ENCODE results near the gene OSTC.

OSTC gene

DNA sequence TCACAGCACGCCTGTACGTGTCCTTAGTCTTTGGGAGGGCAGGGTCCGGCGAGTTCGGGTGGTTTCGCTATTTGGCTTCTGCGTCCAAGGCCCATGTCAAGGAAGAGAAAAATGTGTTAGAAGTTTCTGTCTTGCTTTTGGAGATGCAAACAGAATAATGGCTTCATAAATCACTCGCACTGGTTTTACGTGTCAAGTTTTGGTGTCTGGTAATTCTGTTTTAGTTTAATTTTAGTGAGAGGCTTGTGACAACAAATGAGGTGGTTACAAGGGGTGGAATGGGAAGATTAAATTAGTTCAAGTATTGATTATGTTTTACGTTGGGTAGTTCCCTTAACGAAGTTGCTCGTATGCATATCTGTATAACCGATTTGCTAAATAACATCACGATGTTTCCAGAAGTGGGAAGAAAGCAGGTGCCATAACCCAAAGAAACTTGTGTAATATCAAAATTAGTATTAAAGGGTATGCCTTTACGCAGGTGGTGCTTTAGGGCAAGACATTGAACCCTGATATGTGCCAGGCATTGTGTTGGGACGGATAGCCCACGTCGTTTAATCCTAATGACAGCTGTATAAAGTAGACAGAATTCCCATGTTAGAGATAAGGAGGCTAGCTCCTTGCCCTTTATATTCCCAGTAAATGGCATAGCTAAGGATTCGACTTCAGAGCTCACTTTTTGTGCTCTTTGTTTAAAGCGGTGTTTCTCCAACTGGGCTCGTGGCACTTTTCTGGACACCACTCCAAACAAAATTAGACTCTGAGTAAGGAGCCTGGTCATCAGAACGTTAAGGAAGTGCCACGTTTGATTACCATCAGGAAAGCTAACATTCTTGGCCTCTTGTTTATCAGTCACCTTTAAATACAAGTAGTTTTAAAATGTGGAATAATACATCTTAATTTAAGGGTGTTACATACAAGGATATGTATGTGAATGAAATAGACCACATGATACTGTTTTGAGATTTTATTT lies 29.2 kb upstream of the OSTC start:
- peaks cover 18% of the 10 kb centered on the region; the same call in 1 of the 2 replicates for H3K4me1 ChIP-seq (ENCODE audit: control insufficient read depth, insufficient read depth, low read length)
- peaks cover 52% of the 10 kb centered on the region for H3K36me3 ChIP-seq (ENCODE audit: control insufficient read depth, insufficient read depth, low read length)
- H3K27ac ChIP-seq (ENCODE audit: low read depth, low read length) = peak overlapping the region; percentile 93
- H3K27me3 ChIP-seq (ENCODE audit: control insufficient read depth, insufficient read depth, low read length) = no peaks in the 10 kb centered on the region
- peak overlapping the region; percentile 98 for H3K9ac ChIP-seq (ENCODE audit: low read depth, low read length)
- H3K9me3 ChIP-seq (ENCODE audit: control insufficient read depth, insufficient read depth, low read length) = no peaks in the 10 kb centered on the region
- peak overlapping the region; percentile 95 for H3K4me3 ChIP-seq (ENCODE audit: low read depth, low read length)

GRCh38 chr4:108622022-108622421 lies 28.4 kb upstream of the OSTC start:
- peak overlapping the region; percentile 98; the same call in 1 of the 2 replicates for H3K9ac ChIP-seq (ENCODE audit: low read depth, low read length)
- H3K36me3 ChIP-seq (ENCODE audit: control insufficient read depth, insufficient read depth, low read length) = peaks cover 60% of the 10 kb centered on the region
- peak overlapping the region; percentile 95 for H3K4me3 ChIP-seq (ENCODE audit: low read depth, low read length)
- no peaks in the 10 kb centered on the region for H3K27me3 ChIP-seq (ENCODE audit: control insufficient read depth, insufficient read depth, low read length)
- H3K9me3 ChIP-seq (ENCODE audit: control insufficient read depth, insufficient read depth, low read length) = no peaks in the 10 kb centered on the region
- H3K27ac ChIP-seq (ENCODE audit: low read depth, low read length) = peak overlapping the region; percentile 56
- H3K4me1 ChIP-seq (ENCODE audit: control insufficient read depth, insufficient read depth, low read length) = peaks cover 18% of the 10 kb centered on the region; the same call in 1 of the 2 replicates

DNA sequence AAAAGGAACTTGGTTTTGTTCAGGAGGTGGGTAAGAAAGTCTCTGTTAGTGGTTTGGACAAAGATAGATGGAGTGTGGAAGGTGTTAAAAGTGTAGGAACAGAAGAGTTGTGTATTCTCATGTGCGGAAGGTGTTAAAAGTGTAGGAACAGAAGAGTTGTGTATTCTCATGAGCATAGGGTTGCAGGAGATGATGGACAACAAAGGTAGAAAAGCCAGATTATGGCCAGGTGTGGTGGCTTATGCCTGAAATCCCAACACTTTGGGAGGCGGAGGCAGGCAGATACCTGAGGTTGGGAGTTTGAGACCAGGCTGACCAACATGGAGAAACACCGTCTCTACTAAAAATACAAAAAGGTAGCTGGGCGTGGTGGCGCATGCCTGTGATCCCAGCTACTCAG lies 27.6 kb upstream of the OSTC start:
- peak overlapping the region; percentile 95; the same call in 1 of the 2 replicates for H3K4me3 ChIP-seq (ENCODE audit: low read depth, low read length)
- peaks cover 68% of the 10 kb centered on the region for H3K36me3 ChIP-seq (ENCODE audit: control insufficient read depth, insufficient read depth, low read length)
- no peak overlapping the region for H3K27ac ChIP-seq (ENCODE audit: low read depth, low read length)
- no peaks in the 10 kb centered on the region for H3K27me3 ChIP-seq (ENCODE audit: control insufficient read depth, insufficient read depth, low read length)
- no peaks in the 10 kb centered on the region for H3K9me3 ChIP-seq (ENCODE audit: control insufficient read depth, insufficient read depth, low read length)
- H3K9ac ChIP-seq (ENCODE audit: low read depth, low read length) = no peak overlapping the region
- peaks cover 18% of the 10 kb centered on the region; the same call in 1 of the 2 replicates for H3K4me1 ChIP-seq (ENCODE audit: control insufficient read depth, insufficient read depth, low read length)

DNA sequence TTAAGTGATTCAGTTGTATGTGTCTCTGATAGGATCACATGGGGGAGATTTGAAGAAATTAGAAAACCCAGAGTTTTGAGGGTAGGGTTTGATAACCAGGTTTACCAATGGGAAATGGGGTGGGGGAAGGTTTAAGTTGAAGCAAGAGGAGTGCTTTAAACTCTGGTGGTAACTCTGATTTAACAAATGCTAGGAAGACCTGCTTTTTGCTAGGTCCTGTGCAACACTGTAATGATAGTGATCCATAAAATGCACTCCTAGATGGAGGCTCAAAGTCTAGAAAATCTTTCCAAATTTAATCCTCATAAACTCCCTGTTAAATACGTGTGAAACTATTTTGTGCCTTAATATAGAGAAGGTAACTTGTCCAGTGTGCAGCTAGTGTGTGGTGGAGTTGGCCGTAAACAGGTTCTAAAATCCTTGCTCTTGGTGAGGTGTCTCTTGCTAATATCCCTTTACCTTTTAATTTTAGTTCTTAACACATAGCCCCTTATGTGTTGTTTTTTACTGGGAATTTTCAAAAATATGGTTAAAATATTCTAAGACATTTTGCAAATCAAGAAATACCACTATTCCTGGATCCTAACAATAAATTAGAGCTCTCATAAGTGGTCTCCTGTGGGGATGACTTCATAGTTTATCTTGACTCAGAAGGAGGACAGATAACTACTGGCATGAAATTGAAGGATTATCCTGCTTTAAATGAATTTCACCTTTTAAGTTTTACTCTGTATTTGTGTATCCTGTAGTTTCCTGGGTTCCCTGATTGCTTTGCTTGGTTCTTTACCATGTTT lies 25.9 kb upstream of the OSTC start:
- Histone ChIP-seq H3K9me3 (ENCODE audit: control insufficient read depth, insufficient read depth, low read length) (no peaks in the 10 kb centered on the region), H3K36me3 (ENCODE audit: control insufficient read depth, insufficient read depth, low read length) (peaks cover 84% of the 10 kb centered on the region), H3K4me1 (ENCODE audit: control insufficient read depth, insufficient read depth, low read length) (peaks cover 18% of the 10 kb centered on the region; the same call in 1 of the 2 replicates), H3K27ac (ENCODE audit: low read depth, low read length) (no peak overlapping the region), H3K4me3 (ENCODE audit: low read depth, low read length) (peak overlapping the region; percentile 28; the same call in 1 of the 2 replicates), H3K9ac (ENCODE audit: low read depth, low read length) (no peak overlapping the region), H3K27me3 (ENCODE audit: control insufficient read depth, insufficient read depth, low read length) (no peaks in the 10 kb centered on the region)

DNA sequence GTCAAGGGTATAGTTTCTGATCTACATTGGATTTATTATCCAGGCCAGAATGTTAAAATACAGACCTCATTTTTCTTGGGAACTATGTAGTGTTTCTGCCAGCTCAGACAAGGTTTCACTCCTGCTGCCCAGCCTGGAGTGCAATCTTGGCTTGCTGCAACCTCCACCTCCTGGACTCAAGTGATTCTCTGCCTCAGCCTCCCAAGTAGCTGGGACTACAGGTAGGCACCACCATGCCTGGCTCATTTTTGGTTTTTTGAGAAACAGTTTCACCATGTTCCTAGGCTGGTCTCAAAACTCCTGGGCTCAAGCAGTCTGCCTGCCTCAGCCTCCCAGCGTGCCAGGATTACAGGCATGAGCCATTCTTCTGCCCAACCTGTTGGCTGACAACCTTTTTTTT lies 24.3 kb upstream of the OSTC start:
- H3K4me1 ChIP-seq (ENCODE audit: control insufficient read depth, insufficient read depth, low read length) = peaks cover 18% of the 10 kb centered on the region; the same call in 1 of the 2 replicates
- H3K27ac ChIP-seq (ENCODE audit: low read depth, low read length) = no peak overlapping the region
- no peaks in the 10 kb centered on the region for H3K27me3 ChIP-seq (ENCODE audit: control insufficient read depth, insufficient read depth, low read length)
- no peak overlapping the region for H3K9ac ChIP-seq (ENCODE audit: low read depth, low read length)
- no peaks in the 10 kb centered on the region for H3K9me3 ChIP-seq (ENCODE audit: control insufficient read depth, insufficient read depth, low read length)
- H3K36me3 ChIP-seq (ENCODE audit: control insufficient read depth, insufficient read depth, low read length) = peaks cover 100% of the 10 kb centered on the region
- no peak overlapping the region for H3K4me3 ChIP-seq (ENCODE audit: low read depth, low read length)

- Histone ChIP-seq H3K36me3 (ENCODE audit: control insufficient read depth, insufficient read depth, low read length) (peaks cover 100% of the 10 kb centered on the region), H3K27me3 (ENCODE audit: control insufficient read depth, insufficient read depth, low read length) (no peaks in the 10 kb centered on the region), H3K27ac (ENCODE audit: low read depth, low read length) (no peak overlapping the region), H3K4me3 (ENCODE audit: low read depth, low read length) (no peak overlapping the region), H3K4me1 (ENCODE audit: control insufficient read depth, insufficient read depth, low read length) (no peaks in the 10 kb centered on the region), H3K9me3 (ENCODE audit: control insufficient read depth, insufficient read depth, low read length) (no peaks in the 10 kb centered on the region), H3K9ac (ENCODE audit: low read depth, low read length) (no peak overlapping the region)
Observed at GRCh38 chr4:108628411-108628810, 22.0 kb upstream of the OSTC start.

DNA sequence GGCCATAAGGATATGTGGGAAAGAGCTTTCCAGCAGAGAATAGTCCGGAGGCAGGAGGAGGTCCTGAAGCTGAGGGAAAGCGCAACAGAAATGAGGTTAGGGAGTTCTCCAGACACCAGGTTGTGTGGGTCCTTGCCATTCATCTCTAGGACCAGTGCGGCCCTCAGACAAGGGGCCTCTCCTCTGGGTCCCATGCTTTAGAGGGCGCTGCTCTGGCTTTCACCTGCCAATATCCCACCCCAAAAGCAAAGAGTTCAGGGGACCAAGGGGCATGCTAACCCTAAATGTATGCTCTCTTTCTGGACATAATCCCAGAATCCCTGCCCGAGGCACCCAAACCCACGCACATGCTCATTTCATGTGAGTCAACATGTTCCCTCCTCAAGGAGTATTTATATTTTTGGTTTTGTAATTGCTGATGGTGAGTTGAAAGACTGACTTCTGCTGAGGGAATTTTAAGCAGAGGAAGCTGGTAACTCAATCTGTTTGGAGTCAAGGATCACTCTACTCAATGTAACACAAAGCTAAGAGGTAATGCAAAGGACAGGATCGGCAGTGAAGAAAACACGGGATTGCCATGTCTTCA lies 15.2 kb upstream of the OSTC start:
- no peak overlapping the region for H3K27ac ChIP-seq (ENCODE audit: low read depth, low read length)
- H3K36me3 ChIP-seq (ENCODE audit: control insufficient read depth, insufficient read depth, low read length) = peaks cover 61% of the 10 kb centered on the region
- H3K27me3 ChIP-seq (ENCODE audit: control insufficient read depth, insufficient read depth, low read length) = no peaks in the 10 kb centered on the region
- no peak overlapping the region for H3K9ac ChIP-seq (ENCODE audit: low read depth, low read length)
- H3K9me3 ChIP-seq (ENCODE audit: control insufficient read depth, insufficient read depth, low read length) = no peaks in the 10 kb centered on the region
- no peak overlapping the region for H3K4me3 ChIP-seq (ENCODE audit: low read depth, low read length)
- H3K4me1 ChIP-seq (ENCODE audit: control insufficient read depth, insufficient read depth, low read length) = no peaks in the 10 kb centered on the region

GRCh38 chr4:108636246-108636645 lies 14.2 kb upstream of the OSTC start:
- H3K4me3 ChIP-seq (ENCODE audit: low read depth, low read length) = no peak overlapping the region

GRCh38 chr4:108637856-108638255 lies 12.5 kb upstream of the OSTC start:
- Histone ChIP-seq H3K27ac (ENCODE audit: low read depth, low read length) (no peak overlapping the region), H3K27me3 (ENCODE audit: control insufficient read depth, insufficient read depth, low read length) (no peaks in the 10 kb centered on the region), H3K4me1 (ENCODE audit: control insufficient read depth, insufficient read depth, low read length) (no peaks in the 10 kb centered on the region), H3K9me3 (ENCODE audit: control insufficient read depth, insufficient read depth, low read length) (no peaks in the 10 kb centered on the region), H3K36me3 (ENCODE audit: control insufficient read depth, insufficient read depth, low read length) (peaks cover 34% of the 10 kb centered on the region), H3K9ac (ENCODE audit: low read depth, low read length) (no peak overlapping the region), H3K4me3 (ENCODE audit: low read depth, low read length) (no peak overlapping the region)

More at GRCh38 chr4:108636246-108636645, 14.2 kb upstream of the OSTC start:
- Histone ChIP-seq H3K9me3 (ENCODE audit: control insufficient read depth, insufficient read depth, low read length) (no peaks in the 10 kb centered on the region), H3K4me1 (ENCODE audit: control insufficient read depth, insufficient read depth, low read length) (no peaks in the 10 kb centered on the region), H3K36me3 (ENCODE audit: control insufficient read depth, insufficient read depth, low read length) (peaks cover 50% of the 10 kb centered on the region), H3K27me3 (ENCODE audit: control insufficient read depth, insufficient read depth, low read length) (no peaks in the 10 kb centered on the region), H3K9ac (ENCODE audit: low read depth, low read length) (no peak overlapping the region), H3K27ac (ENCODE audit: low read depth, low read length) (no peak overlapping the region)

DNA sequence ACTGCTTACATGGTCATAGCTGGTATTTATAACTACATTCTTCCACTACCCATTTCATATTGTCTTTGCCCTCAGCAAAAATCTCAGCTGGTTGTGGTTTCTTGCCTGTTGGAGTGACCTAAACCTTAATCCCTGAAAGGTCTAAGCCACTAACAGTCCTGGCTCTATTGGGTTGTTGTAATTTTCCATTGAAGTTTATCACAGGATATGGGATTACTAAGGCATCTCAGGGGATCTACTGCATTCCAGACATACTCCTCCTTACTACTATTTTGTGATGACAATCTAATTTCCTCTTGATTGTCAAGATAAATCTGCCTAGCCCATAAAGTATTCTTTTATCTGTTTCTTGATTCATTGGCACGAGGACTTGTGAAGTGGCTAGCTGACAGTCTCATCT lies 6.2 kb upstream of the OSTC start:
- H3K27me3 ChIP-seq (ENCODE audit: control insufficient read depth, insufficient read depth, low read length) = no peaks in the 10 kb centered on the region
- H3K4me1 ChIP-seq (ENCODE audit: control insufficient read depth, insufficient read depth, low read length) = no peaks in the 10 kb centered on the region
- H3K27ac ChIP-seq (ENCODE audit: low read depth, low read length) = no peak overlapping the region
- H3K9ac ChIP-seq (ENCODE audit: low read depth, low read length) = no peak overlapping the region
- H3K9me3 ChIP-seq (ENCODE audit: control insufficient read depth, insufficient read depth, low read length) = no peaks in the 10 kb centered on the region
- H3K4me3 ChIP-seq (ENCODE audit: low read depth, low read length) = no peak overlapping the region
- no peaks in the 10 kb centered on the region for H3K36me3 ChIP-seq (ENCODE audit: control insufficient read depth, insufficient read depth, low read length)

All from HUES48 (cell line).